ENCODE measurements around the gene FGA. TPM values are rescaled to one million over a fixed set of nuclear protein-coding genes. Genes with fewer than 3 reads are reported as not detected.

The FGA gene
- total RNA-seq, 1 donor from 2014 or later: not detected

DNA sequence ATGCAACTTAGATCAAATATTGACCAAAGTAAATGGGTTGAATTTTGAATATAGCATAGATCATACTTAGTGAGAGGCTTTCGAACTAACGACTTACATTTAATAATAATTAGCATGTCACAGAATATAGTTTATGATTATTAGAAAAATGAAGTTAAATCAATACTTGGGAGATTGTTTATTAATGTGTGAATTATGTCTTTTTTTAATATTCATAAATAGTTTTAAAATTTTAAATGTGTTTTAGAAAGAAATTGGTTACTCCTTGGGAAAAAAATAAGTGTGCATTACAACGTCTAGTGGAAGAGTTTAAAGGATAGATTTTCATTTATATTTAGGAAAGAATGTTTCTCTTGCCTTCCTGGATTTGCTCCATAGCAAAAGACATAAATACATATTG, 7.3 kb downstream of the FGA start:
- no peak for DNase-seq (ENCODE audit: low read depth)

DNA sequence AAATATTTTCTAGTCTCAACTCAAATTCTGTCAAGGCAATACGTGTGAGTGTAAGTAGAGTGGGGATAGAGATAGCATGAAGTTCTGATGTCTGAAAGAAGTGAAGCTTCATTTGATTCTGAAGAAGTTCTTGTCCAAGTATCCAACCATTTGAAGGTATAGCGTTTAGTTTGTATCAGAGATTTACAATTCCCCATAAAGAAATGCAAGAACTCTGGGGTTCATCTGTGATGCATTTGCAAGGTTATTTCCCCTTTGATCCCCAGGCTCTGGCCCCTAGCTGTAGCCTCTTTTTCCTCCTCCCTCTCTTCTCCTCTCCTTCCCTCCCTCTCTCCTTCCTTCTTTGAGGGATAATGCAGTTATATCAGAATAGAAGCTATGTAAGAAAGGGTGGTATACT, 7.8 kb downstream of the FGA start:
- DNase-seq (ENCODE audit: low read depth): no peak

DNA sequence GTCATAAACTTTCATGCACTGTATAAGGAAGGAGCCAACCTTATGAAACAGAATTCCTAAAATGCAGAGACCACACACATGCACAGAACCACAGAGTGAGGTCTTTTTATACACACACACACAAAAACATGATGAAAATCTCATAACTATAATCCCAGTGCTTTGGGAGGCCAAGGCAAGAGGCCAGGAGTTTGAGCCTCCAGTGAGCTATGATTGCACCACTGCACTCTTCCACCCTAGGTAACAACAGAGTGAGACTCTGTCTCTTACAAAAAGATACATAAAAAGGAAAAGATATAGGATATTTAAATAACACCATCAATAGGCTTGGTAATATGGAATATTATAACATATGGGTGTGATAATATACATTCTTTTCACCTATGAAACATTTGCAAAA, 10.6 kb downstream of the FGA start:
- no peak for DNase-seq (ENCODE audit: low read depth)

DNA sequence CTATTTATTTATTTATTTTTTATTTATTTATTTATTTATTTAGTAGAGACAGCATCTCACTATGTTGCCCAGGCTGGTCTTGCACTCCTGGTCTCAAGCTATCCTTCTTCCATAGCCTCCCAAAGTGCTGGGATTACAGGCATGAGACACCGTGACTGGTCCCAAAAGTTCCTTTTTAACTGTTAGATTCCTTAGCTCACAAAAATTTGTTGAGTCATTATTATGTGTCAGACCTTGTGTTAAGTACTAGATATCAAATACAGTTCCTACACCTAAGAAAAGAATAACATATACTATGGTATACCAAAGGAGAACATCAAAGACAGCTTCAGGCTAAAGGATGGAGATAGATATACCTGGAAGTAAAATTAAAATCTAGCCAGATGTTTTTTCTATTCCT, 11.6 kb downstream of the FGA start:
- DNase-seq (ENCODE audit: low read depth): no peak

DNA sequence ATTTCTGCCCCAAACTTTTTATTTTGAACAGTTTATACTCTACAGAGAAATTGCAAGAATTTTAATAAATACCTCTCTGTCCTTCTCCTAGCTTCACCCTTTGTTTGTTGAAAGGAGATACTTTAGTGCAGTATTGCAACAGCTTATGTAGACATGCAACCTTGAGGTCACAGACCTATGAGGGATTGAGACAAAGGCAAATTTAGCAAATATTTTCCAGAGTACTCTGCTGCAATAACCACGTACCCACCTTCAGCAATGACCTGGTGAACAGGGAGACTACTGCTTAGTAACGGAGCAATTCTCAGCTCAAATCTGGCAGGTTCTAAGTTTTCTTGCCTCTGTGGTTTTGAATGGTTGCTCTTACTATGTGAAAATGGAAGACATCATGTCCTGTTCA, 13.2 kb downstream of the FGA start:
- no peak for DNase-seq (ENCODE audit: low read depth)

DNA sequence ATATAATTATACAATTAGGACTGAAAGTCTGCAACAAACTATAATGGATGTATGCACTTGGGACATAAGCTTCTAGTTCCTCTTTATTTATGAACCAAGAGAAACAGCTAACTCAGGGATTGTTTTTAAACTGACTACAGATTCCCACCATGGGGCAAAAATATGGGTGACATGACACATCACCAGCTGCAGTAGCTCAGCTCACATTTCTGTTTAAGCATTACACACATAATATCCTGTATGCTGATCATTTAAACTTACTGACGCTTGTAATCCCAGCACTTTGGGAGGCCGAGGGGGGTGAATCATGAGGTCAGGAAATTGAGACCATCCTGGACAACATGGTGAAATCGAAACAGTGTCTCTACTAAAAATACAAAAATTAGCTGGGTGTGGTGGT, 16.2 kb downstream of the FGA start:
- DNase-seq (ENCODE audit: low read depth): no peak

DNA sequence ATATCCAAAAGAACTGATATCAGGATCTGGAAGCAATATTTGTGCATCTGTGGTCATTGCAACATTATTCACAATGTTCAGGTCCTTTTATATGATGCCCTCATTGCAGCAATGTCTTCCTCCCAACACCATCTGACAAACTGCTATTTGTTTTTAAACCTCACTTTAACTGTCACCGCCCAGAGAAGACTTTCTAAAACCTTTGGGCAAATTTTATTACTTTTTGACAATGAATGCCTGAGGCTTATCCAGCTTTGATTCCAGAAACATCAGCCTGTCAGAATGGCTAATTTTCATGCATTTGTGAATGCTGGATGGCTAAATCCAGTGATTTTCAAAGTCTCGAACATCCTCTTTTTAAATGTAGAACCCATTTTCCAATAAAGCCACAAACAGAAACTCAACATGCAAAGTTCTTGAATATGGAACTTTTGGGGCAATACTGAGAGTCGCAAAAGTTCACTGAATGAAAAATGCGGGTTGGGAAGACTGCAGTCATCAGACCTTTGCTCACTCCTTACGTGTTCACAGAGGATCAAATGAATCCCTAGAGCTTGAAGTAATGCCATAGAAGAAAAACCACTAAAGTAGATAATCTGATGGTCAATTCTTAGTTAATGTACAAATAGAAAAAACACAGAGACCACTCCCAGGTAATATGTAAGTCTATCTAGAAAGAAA, 17.2 kb downstream of the FGA start:
- no peak for DNase-seq (ENCODE audit: low read depth)

DNA sequence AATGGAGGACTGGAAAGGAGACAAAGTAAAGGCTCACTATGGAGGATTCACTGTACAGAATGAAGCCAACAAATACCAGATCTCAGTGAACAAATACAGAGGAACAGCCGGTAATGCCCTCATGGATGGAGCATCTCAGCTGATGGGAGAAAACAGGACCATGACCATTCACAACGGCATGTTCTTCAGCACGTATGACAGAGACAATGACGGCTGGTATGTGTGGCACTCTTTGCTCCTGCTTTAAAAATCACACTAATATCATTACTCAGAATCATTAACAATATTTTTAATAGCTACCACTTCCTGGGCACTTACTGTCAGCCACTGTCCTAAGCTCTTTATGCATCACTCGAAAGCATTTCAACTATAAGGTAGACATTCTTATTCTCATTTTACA, 21.0 kb downstream of the FGA start:
- no peak for DNase-seq (ENCODE audit: low read depth)

DNA sequence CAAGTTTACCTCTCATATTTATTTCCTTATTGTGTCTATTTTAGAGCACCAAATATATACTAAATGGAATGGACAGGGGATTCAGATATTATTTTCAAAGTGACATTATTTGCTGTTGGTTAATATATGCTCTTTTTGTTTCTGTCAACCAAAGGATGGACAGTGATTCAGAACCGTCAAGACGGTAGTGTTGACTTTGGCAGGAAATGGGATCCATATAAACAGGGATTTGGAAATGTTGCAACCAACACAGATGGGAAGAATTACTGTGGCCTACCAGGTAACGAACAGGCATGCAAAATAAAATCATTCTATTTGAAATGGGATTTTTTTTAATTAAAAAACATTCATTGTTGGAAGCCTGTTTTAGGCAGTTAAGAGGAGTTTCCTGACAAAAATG, 21.5 kb downstream of the FGA start:
- no peak for DNase-seq (ENCODE audit: low read depth)

DNA sequence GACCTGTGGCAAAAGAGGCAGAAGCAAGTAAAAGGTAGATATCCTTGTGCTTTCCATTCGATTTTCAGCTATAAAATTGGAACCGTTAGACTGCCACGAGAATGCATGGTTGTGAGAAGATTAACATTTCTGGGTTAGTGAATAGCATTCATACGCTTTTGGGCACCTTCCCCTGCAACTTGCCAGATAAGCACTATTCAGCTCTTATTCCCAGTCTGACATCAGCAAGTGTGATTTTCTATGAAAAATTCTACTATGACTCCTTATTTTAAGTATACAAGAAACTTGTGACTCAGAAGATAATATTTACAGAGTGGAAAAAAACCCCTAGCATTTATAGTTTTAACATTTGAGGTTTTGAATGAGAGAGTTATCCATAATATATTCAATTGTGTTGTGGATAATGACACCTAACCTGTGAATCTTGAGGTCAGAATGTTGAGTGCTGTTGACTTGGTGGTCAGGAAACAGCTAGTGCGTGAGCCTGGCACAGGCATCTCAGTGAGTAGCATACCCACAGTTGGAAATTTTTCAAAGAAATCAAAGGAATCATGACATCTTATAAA, 23.8 kb downstream of the FGA start:
- DNase-seq (ENCODE audit: low read depth): no peak

DNA sequence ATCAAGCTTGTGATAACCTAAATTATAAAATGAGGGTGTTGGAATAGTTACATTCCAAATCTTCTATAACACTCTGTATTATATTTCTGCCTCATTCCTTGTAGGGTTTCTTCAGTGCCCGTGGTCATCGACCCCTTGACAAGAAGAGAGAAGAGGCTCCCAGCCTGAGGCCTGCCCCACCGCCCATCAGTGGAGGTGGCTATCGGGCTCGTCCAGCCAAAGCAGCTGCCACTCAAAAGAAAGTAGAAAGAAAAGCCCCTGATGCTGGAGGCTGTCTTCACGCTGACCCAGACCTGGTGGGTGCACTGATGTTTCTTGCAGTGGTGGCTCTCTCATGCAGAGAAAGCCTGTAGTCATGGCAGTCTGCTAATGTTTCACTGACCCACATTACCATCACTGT, 24.8 kb downstream of the FGA start:
- DNase-seq (ENCODE audit: low read depth): no peak

DNA sequence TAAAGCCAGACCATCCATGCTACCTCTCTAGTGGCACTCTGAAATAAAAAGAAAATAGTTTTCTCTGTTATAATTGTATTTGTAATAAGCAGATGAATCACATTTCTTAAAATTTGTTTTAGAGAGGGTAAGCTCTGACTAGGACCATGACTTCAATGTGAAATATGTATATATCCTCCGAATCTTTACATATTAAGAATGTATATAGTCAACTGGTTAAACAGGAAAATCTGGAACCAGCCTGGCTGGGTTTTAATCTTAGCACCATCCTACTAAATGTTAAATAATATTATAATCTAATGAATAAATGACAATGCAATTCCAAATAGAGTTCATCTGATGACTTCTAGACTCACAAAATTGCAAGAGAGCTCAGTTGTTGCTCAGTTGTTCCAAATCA, 26.2 kb downstream of the FGA start:
- no peak for DNase-seq (ENCODE audit: low read depth)

DNA sequence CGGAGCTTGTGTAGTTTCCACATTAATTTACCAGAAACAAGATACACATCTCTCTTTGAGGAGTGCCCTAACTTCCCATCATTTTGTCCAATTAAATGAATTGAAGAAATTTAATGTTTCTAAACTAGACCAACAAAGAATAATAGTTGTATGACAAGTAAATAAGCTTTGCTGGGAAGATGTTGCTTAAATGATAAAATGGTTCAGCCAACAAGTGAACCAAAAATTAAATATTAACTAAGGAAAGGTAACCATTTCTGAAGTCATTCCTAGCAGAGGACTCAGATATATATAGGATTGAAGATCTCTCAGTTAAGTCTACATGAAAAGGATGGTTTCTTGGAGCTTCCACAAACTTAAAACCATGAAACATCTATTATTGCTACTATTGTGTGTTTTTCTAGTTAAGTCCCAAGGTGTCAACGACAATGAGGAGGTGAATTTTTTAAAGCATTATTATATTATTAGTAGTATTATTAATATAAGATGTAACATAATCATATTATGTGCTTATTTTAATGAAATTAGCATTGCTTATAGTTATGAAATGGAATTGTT, 27.8 kb downstream of the FGA start, which contains the start of gene FGB:
Gene FGB (plus strand): TSS at position 315 of the 558 bp plus-strand sequence. CDS start 8 bp downstream, at position 323.
- DNase-seq (ENCODE audit: low read depth): no peak

DNA sequence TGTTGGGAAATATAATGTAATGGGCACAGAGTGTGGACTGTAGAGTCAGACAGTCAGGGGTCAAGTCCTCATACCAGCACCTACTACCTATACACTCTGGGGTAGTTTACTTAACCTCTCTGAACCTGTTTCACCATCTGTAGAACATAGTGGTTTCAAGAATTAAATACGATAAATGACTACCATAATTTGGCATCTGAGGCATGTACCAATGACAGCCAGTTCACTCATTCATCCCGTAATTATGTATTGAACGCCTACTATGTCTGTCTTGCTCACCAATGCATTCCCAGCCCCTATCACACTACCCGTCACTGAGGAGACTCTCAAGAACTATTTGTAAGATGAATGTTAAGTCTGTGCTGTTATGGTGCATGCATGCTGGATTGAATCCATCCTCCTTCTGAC, 29.7 kb downstream of the FGA start:
- DNase-seq (ENCODE audit: low read depth): peak; percentile 35

DNA sequence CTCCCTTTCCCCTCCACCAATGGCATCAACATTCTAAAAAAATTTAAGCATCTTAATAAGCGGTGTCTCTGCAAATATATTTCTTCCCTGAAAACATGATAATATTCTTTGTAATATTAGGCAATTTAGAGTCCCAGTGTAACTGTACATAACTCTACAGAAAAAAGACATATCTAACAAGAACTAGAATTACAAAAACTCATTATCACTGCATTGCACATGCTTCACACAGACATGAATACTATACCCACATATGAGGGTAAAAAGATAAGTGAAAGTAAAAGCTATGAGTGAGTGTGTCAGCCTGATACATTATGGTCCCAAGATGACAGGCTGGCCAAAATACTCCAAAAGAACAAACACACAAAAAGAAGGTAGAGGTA, 30.1 kb downstream of the FGA start:
- no peak for DNase-seq (ENCODE audit: low read depth)

DNA sequence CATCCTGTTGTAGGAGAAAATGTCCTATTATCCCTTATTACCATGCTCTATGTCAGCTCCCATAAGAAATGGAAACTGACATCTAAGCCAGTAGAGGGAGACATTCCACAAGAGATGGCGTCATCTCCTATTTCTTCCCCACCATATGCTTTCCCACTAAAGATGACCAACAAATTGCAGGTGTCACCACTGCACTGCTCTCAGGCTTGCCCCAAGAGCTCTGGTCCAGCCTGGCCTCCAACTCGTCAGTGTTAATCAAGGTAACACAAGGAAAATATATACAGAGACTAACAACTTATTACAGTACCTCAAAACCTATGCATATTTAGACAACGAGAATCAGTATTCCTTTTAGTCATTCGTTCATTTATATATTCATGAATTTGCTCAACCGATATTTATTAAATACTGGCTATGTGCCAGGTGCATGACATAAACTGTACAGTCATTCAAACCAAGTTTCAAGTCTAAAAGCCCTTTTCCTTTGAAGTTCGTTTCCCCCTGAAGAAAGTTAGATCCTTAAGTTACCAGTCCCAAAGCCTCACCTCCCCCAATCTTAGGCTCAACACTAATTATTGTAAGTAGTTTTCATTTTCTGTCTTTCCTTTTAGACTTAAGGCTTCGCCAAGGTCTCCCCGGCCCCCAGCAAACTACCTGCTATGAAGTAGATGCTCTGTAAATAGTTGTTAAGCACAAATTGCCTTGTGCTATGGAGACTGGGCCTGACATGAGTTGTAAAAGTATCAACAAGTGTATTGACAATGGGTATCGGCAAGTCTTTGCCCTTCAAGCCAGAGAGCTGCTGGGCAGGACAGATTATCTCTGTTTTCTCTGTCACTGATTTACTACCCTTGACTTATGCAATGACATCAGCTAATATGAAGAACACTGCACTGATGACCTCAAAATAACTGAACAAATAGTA, 30.8 kb downstream of the FGA start:
- DNase-seq (ENCODE audit: low read depth): peak; percentile 64

DNA sequence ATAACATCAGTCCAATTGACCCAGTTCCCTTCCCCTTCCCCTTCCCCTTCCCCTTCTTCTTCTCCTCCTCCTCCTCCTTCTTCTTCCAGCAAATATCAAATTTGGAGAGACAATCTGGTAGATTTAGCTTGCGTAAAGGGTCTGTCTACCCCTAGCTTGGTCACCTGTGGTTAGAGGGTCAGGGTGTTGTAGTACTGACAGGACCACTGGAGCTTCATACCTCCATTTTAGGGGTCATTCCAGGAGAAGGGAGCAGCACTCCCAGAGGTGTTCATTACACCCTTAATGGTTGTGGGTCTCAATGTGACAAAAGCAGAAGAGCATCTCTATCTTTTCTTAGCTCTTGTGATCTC, 31.4 kb downstream of the FGA start:
- no peak for DNase-seq (ENCODE audit: low read depth)

DNA sequence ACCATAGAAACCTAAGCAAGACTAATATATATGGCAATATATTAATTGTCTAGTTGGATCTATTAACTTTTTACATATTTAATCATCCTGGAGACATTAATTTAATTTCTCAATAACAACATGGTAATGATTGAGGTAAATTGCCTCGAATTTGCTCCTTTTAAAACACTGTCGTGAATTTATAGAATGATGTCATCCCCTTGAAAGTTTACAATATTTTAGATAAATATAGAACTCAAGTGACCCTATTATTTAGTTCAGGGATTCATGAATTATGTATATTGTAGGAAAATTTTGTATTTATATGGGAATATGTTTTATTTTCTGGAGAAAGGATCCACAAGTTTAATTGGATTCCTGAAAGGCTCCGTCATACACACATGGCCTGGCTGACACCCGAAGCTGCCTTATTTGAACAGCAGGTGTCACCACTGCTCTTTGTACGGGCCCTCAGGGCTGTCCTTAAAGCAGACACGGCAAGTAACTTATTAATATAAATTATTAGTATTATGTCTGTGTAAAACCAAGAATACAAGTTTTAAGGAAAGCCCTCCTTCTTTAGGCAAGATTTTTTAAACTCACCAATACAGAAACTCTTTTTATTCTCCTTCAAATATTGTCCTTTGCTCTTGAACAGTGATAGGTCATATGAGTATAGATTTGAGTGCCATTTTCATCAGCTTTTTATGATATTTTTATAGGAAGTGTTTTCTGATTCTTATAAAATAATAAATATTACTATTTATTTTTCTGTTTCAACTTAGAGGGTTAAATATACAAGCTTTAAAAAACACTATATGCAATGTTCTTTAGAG, 38.5 kb downstream of the FGA start:
- DNase-seq (ENCODE audit: low read depth): peak; percentile 81

DNA sequence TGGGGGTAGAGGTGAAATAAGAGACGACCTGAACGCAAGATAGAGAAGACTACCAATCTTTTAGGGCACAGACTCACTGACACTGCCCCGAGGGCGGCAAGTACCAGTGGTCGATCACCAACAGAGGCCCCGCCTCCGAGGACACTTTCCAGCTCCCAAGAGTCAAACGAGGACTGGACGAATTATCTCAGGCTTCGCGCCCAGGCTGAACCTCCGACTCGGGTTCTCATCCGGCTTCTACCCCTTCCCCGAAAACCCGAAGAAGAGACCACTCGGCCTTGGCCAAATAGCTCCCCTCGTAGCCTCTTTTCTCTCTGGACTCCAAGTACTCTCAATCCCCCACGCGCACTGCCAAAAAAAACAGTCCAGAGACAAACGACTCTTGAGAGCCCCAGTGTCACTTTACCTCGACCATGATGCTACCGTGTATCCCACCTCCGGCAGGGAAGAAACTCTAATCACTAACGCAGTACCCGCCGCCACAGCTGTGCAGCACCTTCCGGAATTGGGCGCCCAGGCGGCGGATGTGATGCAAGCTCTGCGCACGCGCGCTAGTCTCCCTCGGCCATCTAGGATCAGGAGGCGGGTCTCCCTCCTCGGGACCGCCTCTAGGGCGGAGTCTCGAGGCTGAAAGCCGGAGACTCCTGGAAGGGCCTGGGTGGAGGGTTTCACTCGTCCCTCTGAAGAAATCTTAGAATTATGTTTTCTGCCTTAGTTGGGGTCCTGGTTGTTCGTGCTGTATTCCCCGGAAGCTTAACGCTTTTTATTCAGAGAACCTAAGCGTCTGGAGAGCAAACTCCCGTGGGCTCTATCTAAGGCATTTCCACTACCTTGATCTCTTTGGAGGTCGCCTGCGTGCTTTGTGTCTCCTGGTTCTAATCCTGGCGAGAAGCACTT, 40.4 kb downstream of the FGA start, which contains the start of gene PLRG1:
Gene PLRG1 (minus strand): TSS at position 507 of the 897 bp plus-strand sequence. CDS start 92 bp downstream, at position 415.
- peak; percentile 98 for DNase-seq (ENCODE audit: low read depth)

DNA sequence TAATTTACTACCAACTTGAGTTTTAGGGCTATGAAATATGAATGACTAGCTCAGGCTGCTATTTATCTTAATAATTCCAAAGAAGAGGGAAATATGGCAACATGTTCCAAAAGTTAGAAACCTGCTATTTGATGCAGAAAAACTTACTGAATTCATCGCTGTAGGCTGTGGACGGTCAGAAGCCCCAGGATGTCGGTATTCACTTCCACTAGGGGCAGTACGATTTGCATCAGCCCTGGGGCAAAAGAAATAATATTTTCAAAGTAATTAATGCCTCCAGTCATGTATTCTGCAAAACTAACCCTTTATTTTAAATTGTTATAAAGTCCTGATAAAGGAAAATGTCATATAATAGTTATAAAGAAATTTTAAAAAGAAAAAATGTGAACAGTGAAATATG, 44.9 kb downstream of the FGA start:
- DNase-seq (ENCODE audit: low read depth): no peak
